ENCODE results near the gene NOTCH2.

NOTCH2 gene

GRCh38 chr1:119986007-119986497 lies 83.4 kb downstream of the NOTCH2 start:
- TF ChIP-seq EZH2phosphoT487 (IDR thresholded peaks at IDR 0.05; ENCODE audit: borderline replicate concordance, low read length) (no peak), CTCF (IDR thresholded peaks at IDR 0.05; ENCODE audit: low read depth, low read length, poor library complexity, severe bottlenecking) (no peak)
- no peaks in the 10 kb centered on the region for H3K4me1 ChIP-seq (ENCODE audit: control insufficient read depth, low read length)
- no peaks in the 10 kb centered on the region for H4K20me1 ChIP-seq (ENCODE audit: control insufficient read depth, insufficient read depth, low read depth, low read length)
- no peaks in the 10 kb centered on the region for H3K9me2 ChIP-seq (replicated peaks; ENCODE audit: control insufficient read depth, low read length)
- H3K36me3 ChIP-seq (ENCODE audit: control insufficient read depth, low read length): no peaks in the 10 kb centered on the region
- no peaks in the 10 kb centered on the region for H3K9me3 ChIP-seq (ENCODE audit: control insufficient read depth, insufficient read depth, low read length)
- no peak overlapping the region for H3K4me2 ChIP-seq (ENCODE audit: low read length)
- no peak overlapping the region for H3K27ac ChIP-seq (ENCODE audit: low read depth, low read length)
- no peaks in the 10 kb centered on the region for H3F3A ChIP-seq (ENCODE audit: control insufficient read depth, insufficient read depth)
- no peak overlapping the region for H3K4me3 ChIP-seq (ENCODE audit: low read length)
- H3K79me2 ChIP-seq (ENCODE audit: control insufficient read depth, low read length): no peaks in the 10 kb centered on the region
- peaks cover 3% of the 10 kb centered on the region; the same call in 1 of the 2 replicates for H3K27me3 ChIP-seq (ENCODE audit: control insufficient read depth, low read length)

- Histone ChIP-seq H3K4me3 (ENCODE audit: low read length) (no peak overlapping the region), H3F3A (ENCODE audit: control insufficient read depth, insufficient read depth) (no peaks in the 10 kb centered on the region), H3K36me3 (ENCODE audit: control insufficient read depth, low read length) (no peaks in the 10 kb centered on the region), H3K4me1 (ENCODE audit: control insufficient read depth, low read length) (no peaks in the 10 kb centered on the region), H3K27ac (ENCODE audit: low read depth, low read length) (no peak overlapping the region), H4K20me1 (ENCODE audit: control insufficient read depth, insufficient read depth, low read depth, low read length) (no peaks in the 10 kb centered on the region), H3K4me2 (ENCODE audit: low read length) (no peak overlapping the region), H3K9me3 (ENCODE audit: control insufficient read depth, insufficient read depth, low read length) (no peaks in the 10 kb centered on the region), H3K9me2 (replicated peaks; ENCODE audit: control insufficient read depth, low read length) (no peaks in the 10 kb centered on the region), H3K79me2 (ENCODE audit: control insufficient read depth, low read length) (no peaks in the 10 kb centered on the region), H3K27me3 (ENCODE audit: control insufficient read depth, low read length) (peaks cover 3% of the 10 kb centered on the region; the same call in 1 of the 2 replicates)
- no peak for TF ChIP-seq CTCF (IDR thresholded peaks at IDR 0.05; ENCODE audit: low read depth, low read length, poor library complexity, severe bottlenecking)
Measured at GRCh38 chr1:119984771-119985170, 84.7 kb downstream of the NOTCH2 start.

- no peaks in the 10 kb centered on the region for H3K36me3 ChIP-seq (ENCODE audit: control insufficient read depth, low read length)
- H3K79me2 ChIP-seq (ENCODE audit: control insufficient read depth, low read length): no peaks in the 10 kb centered on the region
- H3K4me2 ChIP-seq (ENCODE audit: low read length): no peak overlapping the region
- no peak overlapping the region for H3K4me3 ChIP-seq (ENCODE audit: low read length)
- TF ChIP-seq CTCF (IDR thresholded peaks at IDR 0.05; ENCODE audit: low read depth, low read length, poor library complexity, severe bottlenecking) (no peak), EZH2phosphoT487 (IDR thresholded peaks at IDR 0.05; ENCODE audit: borderline replicate concordance, low read length) (no peak)
- no peaks in the 10 kb centered on the region for H4K20me1 ChIP-seq (ENCODE audit: control insufficient read depth, insufficient read depth, low read depth, low read length)
- H3K9me3 ChIP-seq (ENCODE audit: control insufficient read depth, insufficient read depth, low read length): no peaks in the 10 kb centered on the region
- no peaks in the 10 kb centered on the region for H3K4me1 ChIP-seq (ENCODE audit: control insufficient read depth, low read length)
- no peak overlapping the region for H3K27ac ChIP-seq (ENCODE audit: low read depth, low read length)
- no peaks in the 10 kb centered on the region for H3F3A ChIP-seq (ENCODE audit: control insufficient read depth, insufficient read depth)
- H3K27me3 ChIP-seq (ENCODE audit: control insufficient read depth, low read length): peaks cover 3% of the 10 kb centered on the region; the same call in 1 of the 2 replicates
- no peaks in the 10 kb centered on the region for H3K9me2 ChIP-seq (replicated peaks; ENCODE audit: control insufficient read depth, low read length)
Measured at GRCh38 chr1:119981986-119982815, 87.3 kb downstream of the NOTCH2 start.
